Prostate gland (tissue), 2 donors: ENCODE data around the gene SYNE1.

Source experiments
- CTCF ChIP-seq, 4 experiments: fragments of 200-600 bp in 2 of 4; fragments of 450-650 bp in 2 of 4; sonication (generic) in 2 of 4; IDR thresholded peaks; 1 replicate in 3 of 4; 2 replicates in 1 of 4; pipeline ENCODE4 v1.5.1; 2016 to 2019; ENCODE audit warnings: antibody characterized with exemption in 4 of 4, mild to moderate bottlenecking in 2 of 4, moderate library complexity in 2 of 4
- POLR2A ChIP-seq: fragments of 450-650 bp; IDR thresholded peaks from one replicate; pipeline ENCODE4 v1.6.1; 2016; ENCODE audit warnings: antibody characterized with exemption, mild to moderate bottlenecking

GRCh38 chr6:152502421-152503188, 134.6 kb downstream of the SYNE1 start:
- TF ChIP-seq CTCF (IDR thresholded peaks at IDR 0.05) (no peak), POLR2A (no peak)
